NCI-H146 treated with DMSO at 0.1 percent for 48 hours (cell line): ENCODE measurements around the gene TRIM56.
A peak's percentile ranks its signal among the peaks of the same experiment; 100 is the strongest.
"Not testable (repeated sequence)": the region's sequence is repeated elsewhere in the genome, so short reads cannot be mapped to it uniquely, and the experiment has no call there.

Experiments
- DNase-seq: peaks from one replicate; lab custom pipeline; 2025; ENCODE audit not compliant: unreplicated experiment; lab: John Stamatoyannopoulos, UW

Gene TRIM56

GRCh38 chr7:101132626-101133600, 47.6 kb downstream of the TRIM56 start:
- DNase-seq, result not testable (repeated sequence)

- DNase-seq, result no peak
These were observed 48.5 kb downstream of the TRIM56 start for GRCh38 chr7:101133621-101134398.

- DNase-seq, result peak; percentile 48
These were observed 49.2 kb downstream of the TRIM56 start for GRCh38 chr7:101134399-101134980.

DNA sequence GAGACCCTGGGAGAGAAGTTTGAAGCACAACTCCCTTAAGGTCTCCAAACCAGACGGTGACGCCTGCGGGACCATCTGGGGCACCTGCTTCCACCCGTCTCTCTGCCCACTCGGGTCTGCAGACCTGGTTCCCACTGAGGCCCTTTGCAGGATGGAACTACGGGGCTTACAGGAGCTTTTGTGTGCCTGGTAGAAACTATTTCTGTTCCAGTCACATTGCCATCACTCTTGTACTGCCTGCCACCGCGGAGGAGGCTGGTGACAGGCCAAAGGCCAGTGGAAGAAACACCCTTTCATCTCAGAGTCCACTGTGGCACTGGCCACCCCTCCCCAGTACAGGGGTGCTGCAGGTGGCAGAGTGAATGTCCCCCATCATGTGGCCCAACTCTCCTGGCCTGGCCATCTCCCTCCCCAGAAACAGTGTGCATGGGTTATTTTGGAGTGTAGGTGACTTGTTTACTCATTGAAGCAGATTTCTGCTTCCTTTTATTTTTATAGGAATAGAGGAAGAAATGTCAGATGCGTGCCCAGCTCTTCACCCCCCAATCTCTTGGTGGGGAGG, 52.5 kb downstream of the TRIM56 start:
- no peak for DNase-seq

DNA sequence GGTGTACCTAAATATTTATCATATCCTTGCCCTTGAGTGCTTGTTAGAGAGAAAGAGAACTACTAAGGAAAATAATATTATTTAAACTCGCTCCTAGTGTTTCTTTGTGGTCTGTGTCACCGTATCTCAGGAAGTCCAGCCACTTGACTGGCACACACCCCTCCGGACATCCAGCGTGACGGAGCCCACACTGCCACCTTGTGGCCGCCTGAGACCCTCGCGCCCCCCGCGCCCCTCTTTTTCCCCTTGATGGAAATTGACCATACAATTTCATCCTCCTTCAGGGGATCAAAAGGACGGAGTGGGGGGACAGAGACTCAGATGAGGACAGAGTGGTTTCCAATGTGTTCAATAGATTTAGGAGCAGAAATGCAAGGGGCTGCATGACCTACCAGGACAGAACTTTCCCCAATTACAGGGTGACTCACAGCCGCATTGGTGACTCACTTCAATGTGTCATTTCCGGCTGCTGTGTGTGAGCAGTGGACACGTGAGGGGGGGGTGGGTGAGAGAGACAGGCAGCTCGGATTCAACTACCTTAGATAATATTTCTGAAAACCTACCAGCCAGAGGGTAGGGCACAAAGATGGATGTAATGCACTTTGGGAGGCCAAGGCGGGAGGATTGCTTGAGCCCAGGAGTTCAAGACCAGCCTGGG, 53.1 kb downstream of the TRIM56 start:
- DNase-seq, result peak; percentile 44

- no peak for DNase-seq
These were observed 55.0 kb downstream of the TRIM56 start for GRCh38 chr7:101140339-101140699.

DNA sequence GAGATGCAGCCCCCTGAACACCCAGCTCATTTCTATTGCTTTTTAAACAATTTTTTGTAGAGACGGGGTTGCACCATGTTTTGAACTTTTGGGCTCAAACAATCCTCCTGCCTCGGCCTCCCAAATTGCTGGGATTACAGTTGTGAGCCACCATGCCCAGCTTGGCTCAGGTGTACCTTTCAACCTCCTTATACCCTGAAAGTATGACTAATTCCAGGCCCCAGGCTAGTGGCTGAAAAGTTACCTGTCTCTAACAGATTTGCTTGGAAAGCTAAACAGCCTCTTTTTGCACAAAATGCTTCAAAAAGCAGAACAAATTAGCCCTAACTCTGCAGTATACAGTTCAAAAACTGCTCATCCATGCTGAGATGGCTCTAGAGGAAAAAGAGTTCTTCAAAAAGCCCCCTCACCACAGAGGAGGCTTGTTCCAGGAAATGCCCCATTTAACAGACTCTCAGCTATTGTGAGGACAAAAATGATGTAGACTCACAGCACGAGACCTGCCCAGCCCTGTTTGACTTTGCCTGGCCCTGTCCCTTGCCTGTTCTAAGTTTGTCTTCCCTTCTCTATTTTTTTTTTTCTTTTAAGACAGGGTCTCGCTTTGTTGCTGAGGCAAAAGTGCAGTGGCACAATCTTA, 55.6 kb downstream of the TRIM56 start:
- DNase-seq, result no peak
